Adrenal gland (tissue), 12 donors: ENCODE data around the gene VWA3B. TPM values are rescaled to one million over a fixed set of nuclear protein-coding genes. Genes with fewer than 3 reads are reported as not detected.
A peak's percentile ranks its signal among the peaks of the same experiment; 100 is the strongest.

Experiments
- DNase-seq, 7 donors: peaks; one replicate each; pipeline ENCODE4 v3.0.0-alpha.2; 2019 to 2020
- H3K27ac ChIP-seq, 5 donors: fragments of 200-600 bp; sonication (generic) in 4 of 5; 1 replicate in 3 of 5; 2 replicates in 2 of 5; pipeline versions ENCODE4 v1.5.1 to v1.8.0; 2016 to 2020; ENCODE audit warnings: mild to moderate bottlenecking in 1 of 5
- H3K27me3 ChIP-seq: fragments of 200-600 bp; 2 replicates; pipeline ENCODE4 v1.8.0; 2021
- H3K36me3 ChIP-seq, 2 donors: fragments of 200-600 bp; replicated peaks in 1 of 2; 1 replicate in 1 of 2; 2 replicates in 1 of 2; pipeline versions ENCODE4 v1.5.1 to v1.8.0; 2018 to 2022
- H3K4me1 ChIP-seq, 2 donors: fragments of 200-600 bp; replicated peaks in 1 of 2; 1 replicate in 1 of 2; 2 replicates in 1 of 2; pipeline versions ENCODE4 v1.5.1 to v1.8.0; 2018 to 2021
- H3K4me3 ChIP-seq, 4 donors: fragments of 200-600 bp; sonication (generic) in 3 of 4; one replicate each; pipeline ENCODE4 v1.5.1; 2016 to 2018
- H3K9me3 ChIP-seq, 3 donors: fragments of 200-600 bp; sonication (generic) in 1 of 3; replicated peaks in 1 of 3; 1 replicate in 2 of 3; 2 replicates in 1 of 3; pipeline versions ENCODE4 v1.5.1 to v1.8.0; 2016 to 2021
- CTCF ChIP-seq, 6 experiments: fragments of 450-650 bp in 4 of 6; fragments of 200-600 bp in 2 of 6; sonication (generic) in 1 of 6; IDR thresholded peaks; 1 replicate in 5 of 6; 2 replicates in 1 of 6; pipeline versions ENCODE4 v1.5.1 to v1.8.0; 2016 to 2021; ENCODE audit warnings: antibody characterized with exemption in 6 of 6, mild to moderate bottlenecking in 2 of 6, moderate library complexity in 1 of 6
- POLR2A ChIP-seq, 2 donors: fragments of 450-650 bp; IDR thresholded peaks; one replicate each; pipeline ENCODE4 v1.6.1; 2017; ENCODE audit warnings: antibody characterized with exemption in 2 of 2, mild to moderate bottlenecking in 2 of 2, moderate library complexity in 1 of 2
- WGBS, 4 donors: extraction: QIAGEN DNeasy Blood & Tissue Kit in 2 of 4; methylation state at CpG; one replicate each; pipeline versions ENCODE4 v1.1.5 to v1.1.7; 2013 to 2017; 5-methylcytosine and 5-hydroxymethylcytosine counted together
- intact Hi-C, 2 donors: fragments of 100-400 bp; cut with DNase I; formaldehyde crosslinking; loops; one replicate each; pipeline versions ENCODE4 v1.14.1 to v1.15.0; 2022 to 2023
- polyA plus RNA-seq, 3 donors: library from polyadenylated mRNA; stranded (reverse); fragments of 200-250 nt in 2 of 3; fragments of 350-450 nt in 1 of 3; fragmentation: Illumina TruSeq in 1 of 3; extraction: RNeasy Lipid Tissue Mini Kit (QIAGEN cat#74804) in 1 of 3; gene quantifications; one replicate each; pipeline ENCODE4 v1.2.3, GENCODE V29; 2013 to 2014
- total RNA-seq, 9 donors: library from RNA; depleted of rRNA in 4 of 9; stranded (reverse); fragments of >200 nt in 4 of 9; fragments of 120-200 nt in 1 of 9; fragmentation: NEBNext Ultra II Directional in 1 of 9; extraction: Animal tissue kit (Norgen Biotek cat#: 25700) in 1 of 9; gene quantifications; one replicate each; pipeline versions ENCODE4 v1.1.0 to v1.2.4, GENCODE V29; 2013 to 2023
- donor health status: healthy with polysubstance abuse.
- donor health status: Bipolar disorder and iron deficiency.
- donor health status: DM: yes; HTN: yes; CAD: no.
- donor health status: DM: no; HTN: no; CAD: no.
- donor health status: DM: no; HTN: no; CAD: no.
- donor health status: DM: yes; HTN: yes; CAD: no.

Gene VWA3B
- total and polyA plus RNA-seq, 12 donors: 0.07 to 0.33 (median 0.17) TPM; not detected in 8

- intact Hi-C loops: no loop called here
- H3K4me1 ChIP-seq: no peaks in the 10 kb centered on the region
- H3K9me3 ChIP-seq: no peaks in the 10 kb centered on the region
- no peak overlapping the region for H3K27ac ChIP-seq
- TF ChIP-seq POLR2A (IDR thresholded peaks at IDR 0.05): no peak
- no peak for TF ChIP-seq CTCF (IDR thresholded peaks at IDR 0.05)
- DNase-seq: no peak
- WGBS, 4 donors: 93 to 97% (median 94%) methylated on average over 7 of the region's 7 CpGs
- H3K27me3 ChIP-seq: no peaks in the 10 kb centered on the region
- H3K36me3 ChIP-seq: no peaks in the 10 kb centered on the region
- no peak overlapping the region for H3K4me3 ChIP-seq
Measured at GRCh38 chr2:98156304-98156703, 69.3 kb downstream of the VWA3B start.

- no peaks in the 10 kb centered on the region for H3K4me1 ChIP-seq
- WGBS, 4 donors: 82 to 88% (median 86%) methylated on average over 6 to 8 of the region's 8 CpGs
- H3K27me3 ChIP-seq: no peaks in the 10 kb centered on the region
- no peak overlapping the region for H3K27ac ChIP-seq
- intact Hi-C loops: no loop called here
- H3K4me3 ChIP-seq: no peak overlapping the region
- no peaks in the 10 kb centered on the region for H3K36me3 ChIP-seq
- TF ChIP-seq POLR2A (IDR thresholded peaks at IDR 0.05): no peak
- no peak for TF ChIP-seq CTCF (IDR thresholded peaks at IDR 0.05)
- DNase-seq: no peak
- no peaks in the 10 kb centered on the region for H3K9me3 ChIP-seq
Measured at GRCh38 chr2:98157557-98157956, 70.6 kb downstream of the VWA3B start.

GRCh38 chr2:98158305-98158704 lies 71.3 kb downstream of the VWA3B start:
- intact Hi-C loops: no loop called here
- DNase-seq: peak; percentile 24 to 63 (median 30)
- H3K27ac ChIP-seq: no peak overlapping the region
- TF ChIP-seq POLR2A (IDR thresholded peaks at IDR 0.05) (no peak), CTCF (IDR thresholded peaks at IDR 0.05) (no peak)
- no peaks in the 10 kb centered on the region for H3K27me3 ChIP-seq
- no peaks in the 10 kb centered on the region for H3K36me3 ChIP-seq
- 46 to 63% (median 51%) methylated on average over 7 to 8 of the region's 8 CpGs for WGBS, 4 donors
- no peak overlapping the region for H3K4me3 ChIP-seq
- no peaks in the 10 kb centered on the region for H3K9me3 ChIP-seq
- no peaks in the 10 kb centered on the region for H3K4me1 ChIP-seq

GRCh38 chr2:98160554-98160953 lies 73.6 kb downstream of the VWA3B start:
- no peaks in the 10 kb centered on the region for H3K27me3 ChIP-seq
- no peak for DNase-seq
- H3K4me1 ChIP-seq: no peaks in the 10 kb centered on the region
- no peak overlapping the region for H3K4me3 ChIP-seq
- 65 to 77% (median 72%) methylated on average over 4 of the region's 4 CpGs for WGBS, 4 donors
- no peaks in the 10 kb centered on the region for H3K36me3 ChIP-seq
- TF ChIP-seq CTCF (IDR thresholded peaks at IDR 0.05) (no peak), POLR2A (IDR thresholded peaks at IDR 0.05) (no peak)
- no peak overlapping the region for H3K27ac ChIP-seq
- H3K9me3 ChIP-seq: no peaks in the 10 kb centered on the region
- intact Hi-C loops: no loop called here
